Measurements from ENCODE around the gene VSTM2B.
"Not testable (repeated sequence)": the region's sequence is repeated elsewhere in the genome, so short reads cannot be mapped to it uniquely, and the experiment has no call there.

The VSTM2B gene

DNA sequence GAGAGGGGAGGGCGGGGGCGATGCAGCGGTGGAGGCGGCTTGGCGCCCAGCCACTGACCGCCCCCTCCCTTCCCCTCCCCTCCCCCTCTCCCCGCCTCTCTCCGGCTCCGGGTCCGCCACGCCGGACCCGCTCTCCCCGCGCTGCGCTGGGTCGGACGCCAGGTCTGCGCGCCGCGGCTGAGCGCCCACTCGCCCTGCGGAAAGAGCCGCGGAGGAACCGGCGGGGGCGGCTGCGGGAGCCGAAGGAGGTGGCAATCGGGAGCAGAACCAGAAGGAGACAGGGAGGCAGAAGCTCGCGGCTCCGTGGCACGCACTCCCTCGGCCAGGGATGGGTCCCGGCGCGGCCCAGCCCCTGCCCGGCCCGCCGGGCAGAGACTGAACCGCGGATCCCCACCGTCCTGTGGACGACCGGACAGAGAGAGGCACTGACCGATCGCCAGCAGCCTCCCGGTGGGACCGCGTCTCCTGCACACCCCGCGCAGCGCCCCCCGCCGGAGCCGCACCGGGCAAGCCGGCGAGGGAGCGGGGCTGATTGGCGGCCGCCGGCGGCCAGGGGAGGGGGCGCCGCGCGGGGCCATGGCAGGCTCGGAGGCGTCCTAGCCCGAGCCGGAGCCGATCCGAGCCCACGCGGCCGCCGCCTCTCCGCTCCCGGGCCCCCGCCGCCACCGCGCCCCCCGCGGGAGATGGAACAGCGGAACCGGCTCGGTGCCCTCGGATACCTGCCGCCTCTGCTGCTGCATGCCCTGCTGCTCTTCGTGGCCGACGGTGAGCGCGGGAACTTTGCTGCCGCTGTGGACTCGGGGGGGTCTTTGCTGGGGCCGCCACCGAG lies at the start of gene VSTM2B:
Gene VSTM2B, plus strand, starts transcription at position 94 of the 829 bp plus-strand sequence. Its CDS starts 590 bp downstream, at position 684.
- DNase-seq (ENCODE audit: low spot score) = no peak

DNA sequence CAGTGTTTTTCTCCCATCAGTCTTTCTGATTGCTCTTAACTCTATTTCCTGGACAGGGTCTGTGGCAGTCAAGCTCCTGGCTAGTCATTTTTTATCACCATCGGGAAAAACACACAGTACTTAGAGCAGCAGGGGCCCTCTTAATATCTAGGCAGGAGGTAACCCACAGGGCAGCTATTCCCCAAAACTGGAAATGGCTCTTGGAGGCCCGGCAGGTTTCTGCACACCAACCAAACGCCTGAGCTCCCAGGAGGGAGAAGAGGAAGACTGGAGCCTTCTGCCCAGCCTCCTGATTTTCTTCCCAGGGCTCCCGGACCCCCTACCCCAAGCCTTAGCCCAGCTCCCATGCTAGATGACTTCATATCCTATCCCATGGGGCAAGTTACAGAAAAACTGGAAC lies 49.3 kb upstream of the VSTM2B start:
- no peak for DNase-seq (ENCODE audit: low spot score)

DNA sequence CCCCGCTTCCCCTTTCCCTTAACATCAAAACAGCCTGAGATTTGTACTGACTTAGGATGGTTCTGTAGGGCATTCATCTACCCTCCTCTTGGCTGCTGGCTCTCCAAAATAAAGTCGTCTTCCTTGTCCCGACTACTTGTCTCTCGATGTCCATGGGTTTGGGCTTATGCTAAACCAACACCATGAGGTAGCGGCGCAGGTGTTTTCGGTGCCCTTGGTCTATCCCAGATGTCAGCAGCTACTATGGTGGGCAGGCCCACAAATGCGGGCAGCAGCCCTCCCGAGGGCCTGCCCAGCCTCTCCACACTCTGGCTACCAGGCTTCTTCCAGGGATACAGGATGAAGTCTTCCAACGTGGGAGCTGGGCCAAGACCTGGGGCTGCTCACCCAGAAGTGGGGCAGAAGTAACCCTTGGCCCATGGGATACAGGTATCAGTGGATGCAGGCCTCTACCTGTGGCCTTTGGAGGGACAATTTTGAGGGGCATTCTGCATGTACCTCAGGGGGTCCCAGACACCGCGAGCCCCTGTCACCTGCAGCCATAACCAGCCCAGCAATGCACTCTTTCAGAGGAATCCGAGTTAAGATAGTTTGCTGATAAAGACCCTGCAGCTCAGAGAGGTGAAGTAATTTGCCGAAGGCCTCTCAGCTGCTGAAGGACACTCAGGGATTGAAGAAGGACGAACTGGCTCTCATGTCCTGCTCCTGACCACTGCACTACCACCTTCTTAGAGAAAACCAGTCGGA lies 47.8 kb upstream of the VSTM2B start:
- DNase-seq (ENCODE audit: low spot score) = no peak

DNA sequence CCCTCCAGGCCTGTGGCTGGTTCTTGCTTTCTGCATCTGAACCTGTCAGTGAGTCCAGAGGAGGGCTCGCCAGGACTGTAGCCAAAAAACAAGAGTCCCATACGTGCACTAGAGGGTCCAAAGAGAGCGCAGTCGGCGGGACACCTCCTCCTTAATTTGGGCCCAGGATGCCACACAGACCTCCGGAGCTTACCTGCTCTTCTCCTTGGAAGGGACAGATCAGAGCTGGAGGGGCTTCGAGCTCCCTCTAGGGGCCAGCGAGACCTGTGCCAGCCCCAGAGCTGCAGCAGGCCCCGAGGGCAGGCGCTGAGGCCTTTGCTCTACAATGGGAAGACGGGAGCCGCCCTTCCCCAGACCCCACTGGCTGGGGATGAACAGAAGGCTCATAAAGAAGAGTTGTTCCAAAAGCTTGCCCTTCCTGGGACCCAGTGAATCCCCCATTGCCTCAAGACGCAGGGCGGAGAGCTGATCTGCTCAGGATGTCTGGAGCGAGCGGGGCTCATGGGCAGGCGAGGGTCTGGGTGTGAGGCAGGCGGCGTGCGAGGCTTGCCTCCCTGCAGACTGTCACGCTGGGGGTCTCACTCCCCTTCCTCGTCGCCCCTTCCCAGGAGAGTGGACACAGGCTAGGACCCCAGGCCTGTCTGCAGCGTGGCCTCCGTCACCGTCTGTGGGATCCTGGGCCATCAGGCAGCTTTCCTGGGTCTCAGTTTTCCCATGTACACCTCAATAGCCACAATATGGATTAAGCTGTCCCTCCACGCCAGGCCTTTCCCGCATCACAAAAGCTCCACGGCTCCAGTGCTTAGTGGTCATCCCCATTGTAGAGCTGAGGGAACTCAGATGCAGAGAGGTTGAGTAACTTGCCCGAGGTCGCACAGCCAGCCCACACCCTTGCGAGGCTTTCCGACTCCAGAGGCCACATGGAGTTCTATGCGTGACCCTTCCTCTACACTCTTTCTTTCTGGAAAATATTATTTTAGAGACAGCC lies 46.9 kb upstream of the VSTM2B start:
- DNase-seq (ENCODE audit: low spot score) = peak; percentile 24

DNA sequence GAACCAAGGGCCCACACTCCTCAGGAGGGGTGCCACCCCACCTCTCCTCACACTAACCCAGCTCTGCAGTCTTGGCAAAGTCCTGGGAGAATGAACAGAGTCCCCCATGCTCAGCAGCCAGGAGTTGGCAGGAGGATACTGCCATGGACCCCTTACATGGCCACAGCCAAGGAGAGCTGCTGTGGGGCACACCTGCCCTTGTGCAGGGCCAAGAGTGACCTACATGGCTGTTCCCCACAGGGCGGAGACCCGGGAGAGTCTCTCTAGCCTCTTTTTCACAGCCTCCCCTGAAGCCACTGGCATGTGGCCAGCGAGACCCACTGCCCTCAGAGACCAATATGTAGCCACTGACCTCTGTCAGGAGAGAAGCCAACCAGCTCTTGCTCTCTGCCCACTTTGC lies 45.9 kb upstream of the VSTM2B start:
- DNase-seq (ENCODE audit: low spot score) = no peak

DNA sequence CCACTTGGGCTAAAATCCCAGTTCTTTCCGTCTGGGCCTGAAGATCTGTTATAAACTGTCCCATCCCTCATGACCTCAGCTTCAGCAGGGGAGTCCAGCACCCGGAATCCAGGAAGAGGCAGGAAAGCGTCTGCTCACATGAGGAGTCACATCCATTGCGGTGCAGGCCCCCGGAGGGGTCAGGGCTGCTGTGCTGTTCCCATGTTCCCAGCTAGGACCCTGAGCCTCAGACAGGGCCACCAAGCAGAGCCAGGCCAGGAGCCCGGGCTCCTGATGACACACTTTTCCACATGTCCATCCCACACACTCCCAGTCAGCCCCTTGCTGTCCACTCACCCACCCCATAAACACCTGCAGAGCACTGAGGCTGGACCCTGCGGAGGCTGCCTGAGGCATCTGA lies 45.3 kb upstream of the VSTM2B start:
- DNase-seq (ENCODE audit: low spot score) = no peak

DNA sequence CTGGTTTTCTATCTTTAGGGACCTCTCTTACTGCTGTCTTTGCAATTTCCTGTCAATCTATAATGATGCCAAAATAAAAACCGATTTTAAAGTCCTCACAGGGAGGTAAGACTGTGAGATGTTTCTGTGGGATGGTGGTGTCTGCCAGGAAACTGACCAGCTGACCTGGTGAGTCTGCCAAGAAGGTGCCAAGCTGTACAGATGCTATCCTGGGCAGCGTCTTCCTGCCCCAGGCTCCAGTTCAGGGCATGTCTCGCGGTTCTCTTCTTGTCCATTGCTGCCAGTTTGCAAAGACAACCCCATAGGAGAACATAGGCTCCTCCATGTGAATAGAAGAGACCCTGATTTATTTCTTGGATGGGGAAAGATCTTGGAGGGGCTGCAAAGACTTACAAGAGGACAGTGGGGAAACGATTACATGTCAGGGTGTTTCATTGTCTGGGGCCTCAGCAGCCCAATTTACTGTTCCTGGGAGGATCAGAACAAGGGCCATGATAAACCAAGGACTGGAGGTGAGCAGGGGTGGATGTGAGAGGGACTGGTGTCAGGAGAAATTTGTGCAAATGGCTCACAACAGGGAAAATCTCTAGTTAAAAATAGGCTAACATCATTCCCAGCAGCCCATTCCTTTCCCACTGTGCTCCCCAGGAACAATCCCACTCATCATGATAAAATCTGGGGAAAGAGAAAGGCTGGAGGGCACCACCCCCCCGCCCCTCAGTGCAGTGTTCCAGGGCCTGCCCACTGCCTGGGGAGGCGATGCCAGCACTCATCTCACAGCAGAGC lies 42.7 kb upstream of the VSTM2B start:
- no peak for DNase-seq (ENCODE audit: low spot score)

DNA sequence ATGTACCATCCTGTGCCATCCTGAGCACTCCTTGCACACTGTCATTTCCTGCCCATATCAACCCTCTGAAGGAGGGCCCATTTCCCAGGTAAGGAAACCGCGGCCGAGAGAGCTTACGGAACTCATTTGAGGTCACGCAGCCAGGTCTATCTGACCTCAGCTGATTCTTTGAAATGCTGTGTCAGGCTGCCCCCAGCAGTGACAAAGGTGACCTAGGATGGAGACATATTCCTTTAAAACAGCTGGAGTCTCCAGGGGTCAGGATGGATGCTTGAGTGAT lies 42.2 kb upstream of the VSTM2B start:
- no peak for DNase-seq (ENCODE audit: low spot score)

DNA sequence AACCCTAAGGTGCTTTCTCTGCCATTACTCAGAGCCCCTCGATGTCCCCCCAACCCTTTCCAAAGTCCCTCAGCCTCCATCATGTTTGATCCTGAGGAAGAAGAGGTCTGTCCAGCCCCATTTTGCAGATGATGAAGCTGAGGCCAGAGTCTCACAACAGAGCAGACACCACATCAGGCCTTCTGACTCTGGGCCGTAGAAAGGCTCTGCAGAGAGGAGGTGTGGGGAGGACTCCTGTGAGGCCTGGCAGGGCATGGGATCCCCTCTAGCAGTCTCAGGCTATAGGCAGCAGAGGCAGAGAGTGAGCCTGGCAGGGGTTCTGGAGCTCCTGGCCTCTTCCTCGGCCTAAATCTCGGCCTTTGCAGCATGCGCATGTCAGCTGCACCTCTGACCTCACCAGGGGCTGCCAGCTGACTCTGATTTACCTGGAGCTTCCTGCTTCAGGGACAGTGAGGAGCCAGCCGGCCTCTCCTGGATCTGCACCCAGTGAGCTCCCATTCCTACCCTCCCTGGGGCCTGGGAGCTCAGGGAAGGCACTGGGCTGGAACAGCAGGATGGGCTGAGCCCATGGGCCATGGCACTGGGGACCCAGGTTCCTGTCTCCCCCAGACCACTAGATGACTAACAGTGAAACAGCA lies 41.7 kb upstream of the VSTM2B start:
- DNase-seq (ENCODE audit: low spot score) = no peak

DNA sequence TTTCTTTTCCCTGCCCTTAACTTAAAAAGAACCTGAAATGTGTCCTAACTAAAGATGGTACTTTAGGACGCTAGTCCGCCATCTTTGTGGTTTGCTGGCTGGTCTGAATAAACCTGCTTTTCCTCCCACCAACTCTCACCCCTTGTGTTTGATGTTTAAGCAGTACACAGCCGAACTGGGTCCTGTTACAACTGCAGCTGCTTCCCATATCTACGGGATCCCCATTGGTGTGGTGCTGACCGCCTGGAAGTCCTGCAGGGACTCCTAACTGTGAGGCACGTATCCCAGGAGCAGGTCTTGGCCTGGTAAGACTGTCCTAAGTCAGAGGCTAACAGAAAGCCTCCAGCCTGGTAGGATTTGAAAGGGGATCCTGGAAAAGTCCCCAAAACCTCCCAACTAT lies 40.9 kb upstream of the VSTM2B start:
- no peak for DNase-seq (ENCODE audit: low spot score)

DNA sequence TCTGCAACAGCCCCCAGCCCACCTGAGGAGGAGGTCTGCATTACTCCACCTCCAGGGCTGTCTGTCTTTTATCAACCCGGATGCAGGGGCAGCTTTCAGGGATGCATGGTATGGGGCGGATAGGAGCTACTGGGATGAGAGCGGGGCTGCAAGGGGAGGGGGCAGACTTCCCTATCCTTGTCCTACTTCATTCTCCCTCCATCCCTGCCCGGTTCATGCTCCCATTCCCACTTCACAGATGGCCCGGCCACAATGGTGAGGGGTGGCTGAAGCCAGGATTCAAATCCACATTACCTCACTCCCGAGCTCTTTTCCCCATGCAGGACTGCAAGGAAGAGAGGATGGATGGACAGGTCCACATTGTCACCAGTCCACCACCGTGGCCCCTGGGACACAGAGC lies 40.5 kb upstream of the VSTM2B start:
- no peak for DNase-seq (ENCODE audit: low spot score)

DNA sequence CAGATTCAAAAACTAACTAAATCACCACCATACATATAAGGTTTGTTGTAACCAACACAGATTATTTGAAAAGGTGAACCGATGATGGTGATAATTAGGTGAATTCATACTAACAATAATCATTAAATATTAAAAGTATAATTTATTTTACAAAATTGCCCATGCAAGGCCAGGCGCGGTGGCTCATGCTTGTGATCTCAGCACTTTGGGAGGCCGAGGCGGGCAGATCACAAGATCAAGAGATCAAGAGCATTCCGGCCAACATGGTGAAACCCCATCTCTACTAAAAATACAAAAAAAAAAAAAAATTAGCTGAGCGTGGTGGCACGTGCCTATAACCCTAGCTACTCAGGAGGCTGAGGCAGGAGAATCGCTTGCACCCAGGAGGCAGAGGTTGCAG lies 38.8 kb upstream of the VSTM2B start:
- DNase-seq (ENCODE audit: low spot score) = not testable (repeated sequence)

DNA sequence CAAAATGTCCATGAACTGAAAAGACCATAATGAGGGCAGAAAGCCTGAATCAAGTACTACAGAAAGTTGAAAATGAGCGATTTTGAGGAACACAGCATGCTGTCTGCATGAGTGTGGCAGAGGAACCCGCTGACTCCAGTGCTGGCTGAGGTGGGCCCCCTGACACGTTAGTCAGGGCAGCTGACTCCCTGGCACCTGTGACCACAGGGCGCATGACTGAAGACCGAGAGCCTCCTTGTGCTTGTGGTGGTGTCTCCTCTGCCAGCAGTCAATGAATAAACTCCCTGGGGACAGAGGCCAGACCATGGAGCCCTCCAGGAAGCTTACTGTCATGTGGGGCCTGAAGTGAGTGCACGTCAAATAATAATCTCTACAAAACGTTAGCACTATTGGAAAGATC lies 38.4 kb upstream of the VSTM2B start:
- no peak for DNase-seq (ENCODE audit: low spot score)

DNA sequence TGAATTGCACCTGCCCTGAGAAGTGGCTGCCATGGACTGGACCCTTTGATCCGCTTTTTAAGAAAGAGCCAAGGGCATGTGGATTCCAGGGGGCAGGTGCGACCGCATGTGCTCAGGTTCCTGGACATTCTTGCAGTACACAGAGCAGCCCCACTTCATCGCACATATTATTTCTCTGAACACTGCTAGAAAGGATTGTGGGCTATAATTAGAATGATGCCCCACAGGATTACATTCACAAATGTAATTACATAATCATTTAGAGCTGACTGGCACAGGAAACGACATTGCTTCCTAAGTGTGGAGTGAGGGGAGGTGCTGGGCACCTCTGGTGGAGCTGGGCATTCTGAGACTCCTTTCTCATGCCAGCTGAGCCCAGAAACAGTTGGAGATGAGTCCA lies 37.5 kb upstream of the VSTM2B start:
- DNase-seq (ENCODE audit: low spot score) = no peak

DNA sequence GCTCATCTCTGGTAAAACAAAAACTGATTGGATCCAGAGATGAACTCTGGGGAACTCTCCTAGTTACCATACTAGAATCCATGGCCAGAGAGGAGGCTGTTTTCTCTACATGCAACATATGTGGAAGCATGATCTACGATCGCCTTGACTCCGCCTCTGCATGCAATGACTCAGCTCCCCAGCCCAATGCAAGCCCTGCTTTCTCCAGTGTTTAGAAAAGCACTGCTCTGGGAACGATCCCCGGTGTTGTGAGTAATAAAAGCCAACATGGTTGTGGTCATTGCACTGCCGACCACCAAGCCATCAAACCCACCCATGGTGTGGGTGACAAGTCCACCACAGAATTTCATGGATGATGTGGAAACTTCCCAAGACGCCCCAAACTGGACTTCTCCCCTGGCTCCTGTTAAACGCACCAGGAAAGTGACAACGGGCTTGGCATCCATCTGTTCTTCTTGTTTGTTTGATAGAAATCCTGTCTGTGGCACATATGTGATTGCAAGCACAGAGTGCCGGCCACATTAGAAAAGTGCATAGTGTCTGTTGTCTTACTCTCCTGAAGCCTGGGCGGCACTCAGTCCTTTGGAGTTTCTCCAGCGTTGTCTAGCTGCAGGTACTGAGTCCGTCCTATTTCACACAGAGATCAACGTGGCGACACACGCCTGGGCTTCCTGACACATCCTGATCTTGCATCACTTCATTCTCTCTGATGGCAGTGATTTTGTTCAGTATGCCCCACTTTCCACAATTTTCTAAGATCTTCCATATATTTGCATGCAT lies 36.4 kb upstream of the VSTM2B start:
- no peak for DNase-seq (ENCODE audit: low spot score)

DNA sequence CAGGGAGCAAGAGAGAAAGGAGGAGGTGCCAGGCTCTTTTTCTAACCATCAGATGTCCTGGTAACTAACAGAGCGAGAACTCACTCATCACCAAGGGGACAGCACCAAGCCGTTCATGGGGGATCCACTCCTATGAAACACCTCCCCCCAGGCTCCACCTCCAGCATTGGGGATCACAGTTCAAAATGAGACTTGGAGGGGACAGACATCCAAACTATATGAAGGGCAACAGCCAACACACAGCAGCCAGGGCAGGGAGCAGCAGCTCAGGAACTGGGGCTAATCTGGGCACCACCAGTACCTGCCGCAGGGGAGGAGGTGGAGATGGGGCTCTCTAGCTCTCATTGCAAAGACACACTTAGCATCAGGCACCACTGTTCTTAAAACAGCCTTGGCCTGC lies 34.3 kb upstream of the VSTM2B start:
- no peak for DNase-seq (ENCODE audit: low spot score)

DNA sequence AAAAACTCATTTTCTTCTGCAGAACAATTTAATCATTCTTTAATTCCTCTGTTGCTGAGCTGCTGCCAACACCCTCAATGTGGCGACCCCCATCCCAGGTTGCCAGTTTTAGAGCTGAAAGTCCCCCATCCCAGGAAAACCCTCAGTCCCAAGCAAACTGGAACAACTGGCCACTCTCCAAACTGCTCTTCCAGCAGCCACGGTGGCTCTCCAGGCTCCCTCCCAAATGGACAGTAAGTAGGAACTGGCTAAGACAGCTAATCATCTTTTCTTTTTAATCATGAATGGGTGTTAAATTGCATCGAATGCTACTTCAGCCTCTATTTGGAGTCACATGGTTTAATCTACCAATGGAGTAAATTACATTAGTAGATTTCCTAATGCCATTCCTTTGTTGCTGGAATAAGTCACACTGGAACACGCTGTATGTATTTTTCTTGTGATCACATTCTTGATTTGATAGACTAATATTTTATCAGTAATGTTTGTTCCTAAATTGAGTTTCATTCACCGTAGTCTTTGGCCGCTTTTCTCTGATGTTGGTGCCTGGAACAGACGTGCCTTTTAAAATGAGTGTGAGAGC lies 33.7 kb upstream of the VSTM2B start:
- DNase-seq (ENCODE audit: low spot score) = no peak

DNA sequence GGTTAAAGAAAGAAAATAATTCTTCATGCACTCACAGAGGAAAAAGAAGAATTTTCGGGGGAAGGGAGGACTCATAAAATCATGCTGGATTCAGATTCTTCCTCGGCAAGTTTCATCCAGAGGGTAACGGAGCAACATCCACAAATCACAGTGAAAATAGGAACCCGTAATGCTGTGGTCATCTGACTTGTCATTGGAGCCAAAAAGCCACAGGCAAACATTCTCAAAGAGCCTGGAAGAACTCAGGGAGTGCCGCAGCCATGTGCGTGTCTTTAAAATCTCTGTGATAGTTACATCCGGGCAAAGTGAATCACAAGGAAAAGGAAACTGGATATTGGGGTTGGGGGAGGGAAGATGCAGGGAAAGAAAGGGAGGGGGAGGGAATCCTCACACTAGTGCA lies 33.0 kb upstream of the VSTM2B start:
- DNase-seq (ENCODE audit: low spot score) = no peak

DNA sequence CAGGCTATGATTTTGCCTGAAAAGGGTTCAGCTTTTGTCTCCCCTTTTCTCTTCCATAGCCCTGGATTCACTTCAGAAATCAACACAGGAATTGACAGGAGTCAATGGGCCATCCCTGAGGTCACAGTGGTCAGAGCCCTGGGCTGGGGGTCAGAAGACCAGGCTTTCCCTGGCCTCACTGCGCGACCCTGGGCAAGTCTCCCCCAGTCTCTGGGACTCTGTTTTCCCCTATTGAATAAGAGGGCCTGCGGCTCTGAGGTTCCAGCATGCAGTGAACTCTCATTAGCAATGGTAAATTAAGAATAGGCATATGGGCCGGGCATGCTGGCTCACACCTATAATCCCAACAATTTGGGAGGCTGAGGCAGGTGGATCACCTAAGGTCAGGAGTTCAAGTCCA lies 30.7 kb upstream of the VSTM2B start:
- DNase-seq (ENCODE audit: low spot score) = no peak

DNA sequence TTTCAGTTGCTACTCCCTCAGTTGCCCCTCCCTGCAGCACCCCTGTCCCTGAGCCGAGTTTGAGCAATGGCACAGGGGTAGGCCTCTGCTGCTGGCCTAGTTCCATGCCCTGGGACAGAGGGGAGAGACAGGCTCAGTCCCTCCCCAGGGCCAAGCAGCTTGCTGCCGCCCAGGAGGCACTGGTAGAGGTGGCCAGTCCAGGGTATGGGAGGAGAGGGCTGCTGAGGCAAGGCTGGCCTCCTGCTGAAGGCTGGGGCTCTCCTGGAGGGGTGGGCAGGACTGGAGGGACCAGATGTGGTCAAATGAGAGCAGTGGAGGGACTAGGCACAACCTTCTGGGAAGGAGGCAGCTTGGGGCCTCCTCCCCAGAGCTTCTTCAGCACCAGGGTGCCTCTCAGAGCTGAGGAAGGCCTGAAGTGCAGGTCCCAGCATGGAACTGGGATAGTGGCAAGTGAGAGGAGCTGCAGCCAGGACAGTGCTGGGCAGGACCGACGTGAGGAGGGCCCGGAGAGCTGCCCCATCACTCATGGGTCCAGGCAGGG lies 29.8 kb upstream of the VSTM2B start:
- no peak for DNase-seq (ENCODE audit: low spot score)

All from activated CD4-positive, alpha-beta T cell treated with anti-CD3 and anti-CD28 coated beads, Interleukin-2, Interleukin-4, amounts not matched to agents 100 ng/mL and 50 ng/mL, durations not matched to agents 16 hours and 8 hours (primary cell).